H1 (cell line): ENCODE measurements around the gene PLCB2. TPM values are rescaled to one million over a fixed set of nuclear protein-coding genes. Genes with fewer than 3 reads are reported as not detected.

Experiments used
- CTCF ChIA-PET: fragments of 300-600 bp; sonication (Branson Sonifier 250); formaldehyde crosslinking; loops from one replicate; lab custom pipeline; 2021; ENCODE audit not compliant: partially characterized antibody; lab: Charles Lee
- POLR2A ChIA-PET: fragments of 300-600 bp; sonication (Branson Sonifier 250); formaldehyde crosslinking; loops from one replicate; lab custom pipeline; 2021; ENCODE audit warnings: inconsistent platforms; ENCODE audit not compliant: partially characterized antibody; lab: Charles Lee
- DNase-seq, 2 experiments: peaks; one replicate each; pipeline versions ENCODE4 v3.0.0 to v3.0.0-alpha.2; 2010 to 2022; ENCODE audit warnings: low spot score in 2 of 2, low read depth in 1 of 2, mixed read lengths in 1 of 2
- FAIRE-seq: peaks from 2 replicates; lab custom pipeline; 2011; peaks lifted over from hg19 to GRCh38; lab: Jason Lieb, UNC
- H2AFZ ChIP-seq: 2 replicates; pipeline ENCODE4 v1.8.1; 2012; ENCODE audit warnings: low read length, inconsistent platforms
- H2AK5ac ChIP-seq: 2 replicates; pipeline ENCODE4 v1.6.1; 2013; ENCODE audit warnings: low read depth, low read length
- H2BK120ac ChIP-seq: replicated peaks from 2 replicates; pipeline ENCODE3; 2013; ENCODE audit warnings: low read depth, low read length, inconsistent platforms
- H2BK12ac ChIP-seq: 2 replicates; pipeline ENCODE4 v1.6.1; 2013; ENCODE audit warnings: low read depth, low read length
- H2BK15ac ChIP-seq: 2 replicates; pipeline ENCODE4 v1.6.1; 2013; ENCODE audit warnings: low read length
- H2BK20ac ChIP-seq: 2 replicates; pipeline ENCODE4 v1.6.1; 2013; ENCODE audit warnings: low read length
- H2BK5ac ChIP-seq: 2 replicates; pipeline ENCODE4 v1.6.1; 2013; ENCODE audit warnings: low read depth, low read length
- H3K14ac ChIP-seq: 2 replicates; pipeline ENCODE4 v1.6.1; 2013; ENCODE audit warnings: inconsistent platforms; ENCODE audit not compliant: insufficient read length
- H3K18ac ChIP-seq: 2 replicates; pipeline ENCODE4 v1.6.1; 2013; ENCODE audit warnings: low read length; ENCODE audit errors: extremely low read depth
- H3K23ac ChIP-seq: 2 replicates; pipeline ENCODE4 v1.6.1; 2013; ENCODE audit warnings: inconsistent platforms; ENCODE audit not compliant: insufficient read length
- H3K23me2 ChIP-seq: 2 replicates; pipeline ENCODE4 v1.6.1; 2013; ENCODE audit warnings: low read depth, low read length
- H3K27ac ChIP-seq: 2 replicates; pipeline ENCODE4 v1.6.1; 2011; ENCODE audit warnings: low read depth, low read length, inconsistent platforms
- H3K27me3 ChIP-seq, 4 experiments: replicated peaks in 1 of 4; 1 replicate in 1 of 4; 2 replicates in 3 of 4; pipeline versions ENCODE4 v1.6.1 to v1.8.1; 2011 to 2013; ENCODE audit warnings: low read length in 3 of 4, mild to moderate bottlenecking in 3 of 4, inconsistent platforms in 2 of 4, mixed read lengths in 2 of 4, moderate library complexity in 1 of 4; ENCODE audit not compliant: control insufficient read depth in 3 of 4, insufficient read depth in 3 of 4; ENCODE audit errors: extremely low read depth in 1 of 4
- H3K36me3 ChIP-seq, 4 experiments: 2 replicates each; pipeline versions ENCODE4 v1.6.1 to v1.8.1; 2011 to 2013; ENCODE audit warnings: mild to moderate bottlenecking in 4 of 4, low read length in 3 of 4, moderate library complexity in 2 of 4, control low read depth in 1 of 4, inconsistent platforms in 1 of 4; ENCODE audit not compliant: insufficient read depth in 4 of 4, control insufficient read depth in 2 of 4
- H3K4ac ChIP-seq: replicated peaks from 2 replicates; pipeline ENCODE3; 2013; ENCODE audit warnings: low read length, low read depth, mixed read lengths, inconsistent platforms; ENCODE audit not compliant: insufficient read length
- H3K4me1 ChIP-seq, 4 experiments: replicated peaks in 1 of 4; 1 replicate in 1 of 4; 2 replicates in 3 of 4; pipeline versions ENCODE4 v1.6.1 to v1.8.1; 2011 to 2013; ENCODE audit warnings: low read length in 3 of 4, inconsistent platforms in 2 of 4, mixed read lengths in 1 of 4; ENCODE audit not compliant: insufficient read depth in 4 of 4, control insufficient read depth in 3 of 4
- H3K4me2 ChIP-seq, 2 experiments: 2 replicates each; pipeline versions ENCODE4 v1.6.1 to v1.8.1; 2011 to 2013; ENCODE audit warnings: low read depth in 2 of 2, low read length in 2 of 2, control low read depth in 1 of 2, inconsistent platforms in 1 of 2, mild to moderate bottlenecking in 1 of 2; ENCODE audit not compliant: insufficient read depth in 1 of 2
- H3K4me3 ChIP-seq, 4 experiments: fragments of 200-600, 300-600 bp in 1 of 4; sonication (generic), shearing (Covaris generic), sonication (Bioruptor Twin) in 1 of 4; 2 replicates each; pipeline versions ENCODE4 v1.5.1 to v1.8.1; 2011 to 2016; ENCODE audit warnings: low read length in 4 of 4, low read depth in 3 of 4, control low read depth in 2 of 4, inconsistent platforms in 2 of 4, mild to moderate bottlenecking in 2 of 4, mixed read lengths in 1 of 4, moderate library complexity in 1 of 4; ENCODE audit not compliant: insufficient read depth in 2 of 4; ENCODE audit errors: extremely low read depth in 1 of 4
- H3K56ac ChIP-seq: replicated peaks from 2 replicates; pipeline ENCODE3; 2013; ENCODE audit warnings: low read depth, mild to moderate bottlenecking, mixed read lengths, low read length, inconsistent platforms; ENCODE audit not compliant: insufficient read length
- H3K79me1 ChIP-seq: 2 replicates; pipeline ENCODE4 v1.6.1; 2013; ENCODE audit warnings: low read depth, low read length, control low read depth
- H3K79me2 ChIP-seq, 2 experiments: 2 replicates each; pipeline versions ENCODE4 v1.6.1 to v1.8.1; 2012 to 2013; ENCODE audit warnings: low read length in 2 of 2, mild to moderate bottlenecking in 2 of 2, inconsistent platforms in 1 of 2; ENCODE audit not compliant: insufficient read depth in 2 of 2, control insufficient read depth in 1 of 2
- H3K9ac ChIP-seq, 4 experiments: replicated peaks in 1 of 4; 1 replicate in 1 of 4; 2 replicates in 3 of 4; pipeline versions ENCODE4 v1.6.1 to v1.8.1; 2011 to 2013; ENCODE audit warnings: low read depth in 3 of 4, low read length in 3 of 4, control low read depth in 2 of 4, mild to moderate bottlenecking in 2 of 4, moderate library complexity in 2 of 4, inconsistent platforms in 1 of 4; ENCODE audit errors: extremely low read depth in 1 of 4
- H3K9me3 ChIP-seq, 2 experiments: 2 replicates each; pipeline versions ENCODE4 v1.6.1 to v1.8.1; 2012 to 2013; ENCODE audit warnings: mild to moderate bottlenecking in 2 of 2, moderate library complexity in 2 of 2, control low read depth in 1 of 2, inconsistent platforms in 1 of 2, low read depth in 1 of 2, low read length in 1 of 2, mixed read lengths in 1 of 2; ENCODE audit not compliant: insufficient read depth in 2 of 2
- H4K20me1 ChIP-seq, 2 experiments: replicated peaks in 1 of 2; 2 replicates each; pipeline versions ENCODE3 to v1.8.1; 2011 to 2013; ENCODE audit warnings: inconsistent platforms in 2 of 2, low read length in 2 of 2, mild to moderate bottlenecking in 1 of 2; ENCODE audit not compliant: insufficient read depth in 2 of 2, control insufficient read depth in 1 of 2
- H4K5ac ChIP-seq: 2 replicates; pipeline ENCODE4 v1.6.1; 2013; ENCODE audit warnings: low read length, low read depth, mixed read lengths, inconsistent platforms; ENCODE audit not compliant: insufficient read length
- H4K8ac ChIP-seq: 2 replicates; pipeline ENCODE4 v1.8.0; 2013; ENCODE audit warnings: mild to moderate bottlenecking, moderate library complexity, low read length, inconsistent platforms; ENCODE audit not compliant: insufficient read depth; ENCODE audit errors: extremely low read depth
- H4K91ac ChIP-seq: replicated peaks from 2 replicates; pipeline ENCODE3; 2013; ENCODE audit warnings: low read length, mixed read lengths, inconsistent platforms; ENCODE audit not compliant: insufficient read length
- CBX5 ChIP-seq: fragments of 300-800, 300-1000 bp; sonication (generic); IDR thresholded peaks from 2 replicates; pipeline ENCODE4 v1.7.1; 2016; ENCODE audit warnings: antibody characterized with exemption, low read length, low read depth
- CBX8 ChIP-seq: fragments of 300-800, 300-1000 bp; sonication (generic); IDR thresholded peaks from 2 replicates; pipeline ENCODE4 v1.7.1; 2016; ENCODE audit warnings: low read depth, low read length, borderline replicate concordance
- CTBP2 ChIP-seq: IDR thresholded peaks from 2 replicates; pipeline ENCODE4 v1.7.0; 2011; ENCODE audit warnings: borderline replicate concordance, mild to moderate bottlenecking, moderate library complexity, mixed read lengths, low read length; ENCODE audit not compliant: insufficient read depth, insufficient read length
- GTF2F1 ChIP-seq: IDR thresholded peaks from 2 replicates; pipeline ENCODE4 v1.6.1; 2012; ENCODE audit warnings: low read depth, low read length, improper control_type of control experiment, borderline replicate concordance
- JUND ChIP-seq: IDR thresholded peaks from 2 replicates; pipeline ENCODE4 v1.6.1; 2011; ENCODE audit warnings: mild to moderate bottlenecking, improper control_type of control experiment, low read length
- MAFK ChIP-seq: IDR thresholded peaks from 2 replicates; pipeline ENCODE4 v1.6.1; 2012; ENCODE audit warnings: low read depth, mild to moderate bottlenecking, improper control_type of control experiment, low read length
- SP2 ChIP-seq: IDR thresholded peaks from 2 replicates; pipeline ENCODE4 v1.6.1; 2012; ENCODE audit warnings: mild to moderate bottlenecking, low read length, inconsistent platforms
- SRF ChIP-seq: IDR thresholded peaks from 2 replicates; pipeline ENCODE4 v1.6.1; 2011; ENCODE audit warnings: mild to moderate bottlenecking, low read depth, low read length, moderate library complexity
- TAF7 ChIP-seq: optimal IDR thresholded peaks from 2 replicates; pipeline ENCODE3; 2011; ENCODE audit warnings: low read depth, mild to moderate bottlenecking, inconsistent platforms, low read length, moderate library complexity, borderline replicate concordance
- TCF12 ChIP-seq: IDR thresholded peaks from 2 replicates; pipeline ENCODE4 v1.6.1; 2011; ENCODE audit warnings: low read depth, mild to moderate bottlenecking, low read length
- WGBS, 2 experiments: shearing (Covaris generic) in 1 of 2; methylation state at CpG; one replicate each; pipeline versions ENCODE4 v1.1.6 to v1.1.7; 2013 to 2015; ENCODE audit warnings: low lambda C conversion rate in 2 of 2, mixed read lengths in 2 of 2, inconsistent platforms in 1 of 2, low coverage in 1 of 2, missing lambda C conversion rate in 1 of 2; ENCODE audit not compliant: insufficient replicate concordance in 2 of 2, insufficient coverage in 1 of 2, insufficient read length in 1 of 2; ENCODE audit errors: extremely low coverage in 1 of 2, missing lambda C conversion rate in 1 of 2; 5-methylcytosine and 5-hydroxymethylcytosine counted together
- polyA plus RNA-seq, 7 experiments: library from polyadenylated mRNA; depleted of rRNA in 3 of 7; stranded (reverse) in 5 of 7; unstranded in 2 of 7; fragments of >200 nt in 5 of 7; fragments of 200-250 nt in 2 of 7; gene quantifications; 1 replicate in 5 of 7; 2 replicates in 1 of 7; 4 replicates in 1 of 7; pipeline versions ENCODE4 v1.2.1 to v1.2.3, GENCODE V29; 2011 to 2013; ENCODE audit warnings: missing spikeins in 2 of 7, mixed read lengths in 2 of 7
- total RNA-seq: library from RNA; stranded (reverse); fragmentation: NEBNext Ultra II Directional; extraction: Animal tissue kit (Norgen Biotek cat#: 25700); gene quantifications from 2 replicates; pipeline ENCODE4 v1.2.1, GENCODE V29; 2021
- TF ChIP-seq, protein P1 (sequence below): IDR thresholded peaks from 2 replicates; pipeline ENCODE4 v1.6.1; 2011; ENCODE audit warnings: low read length, improper control_type of control experiment

PLCB2 gene
- total and polyA plus RNA-seq, 2 of the 8 experiments (the other 6 are each of a cell fraction or from before 2014, with no cell fraction given), result 7.2 to 8.4 TPM

DNA sequence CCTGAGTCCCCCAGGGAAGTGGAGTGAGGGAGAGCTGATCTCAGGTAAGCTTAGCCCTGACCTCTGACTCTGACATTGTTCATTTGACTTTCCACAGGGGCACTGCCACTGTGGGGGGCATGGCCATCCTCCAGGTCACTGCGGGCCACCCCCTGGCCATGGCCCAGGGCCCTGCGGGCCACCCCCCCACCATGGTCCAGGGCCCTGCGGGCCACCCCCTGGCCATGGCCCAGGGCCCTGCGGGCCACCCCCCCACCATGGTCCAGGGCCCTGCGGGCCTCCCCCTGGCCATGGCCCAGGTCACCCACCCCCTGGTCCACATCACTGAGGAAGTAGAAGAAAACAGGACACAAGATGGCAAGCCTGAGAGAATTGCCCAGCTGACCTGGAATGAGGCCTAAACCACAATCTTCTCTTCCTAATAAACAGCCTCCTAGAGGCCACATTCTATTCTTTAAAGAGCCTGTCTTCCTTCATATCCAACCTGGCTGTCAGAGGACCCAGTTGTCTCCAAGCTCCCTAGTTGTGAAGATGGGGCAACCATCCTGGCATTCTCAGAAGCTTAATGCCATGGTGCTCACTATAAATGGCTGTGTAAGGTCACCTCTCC, 48.3 kb upstream of the PLCB2 start:
- H3K18ac ChIP-seq, result no peak overlapping the region
- H4K5ac ChIP-seq, result no peak overlapping the region
- no peak overlapping the region for H2BK120ac ChIP-seq
- TF ChIP-seq CTBP2, result no peak
- no peak for TF ChIP-seq GTF2F1
- no peak for TF ChIP-seq CBX8
- no peak for TF ChIP-seq MAFK
- TF ChIP-seq TCF12, result no peak
- no peak for TF ChIP-seq SRF
- TF ChIP-seq JUND, result no peak
- no peak for TF ChIP-seq SP2
- no peak for TF ChIP-seq CBX5
- no peak for TF ChIP-seq TAF7
- TF ChIP-seq, protein P1, sequence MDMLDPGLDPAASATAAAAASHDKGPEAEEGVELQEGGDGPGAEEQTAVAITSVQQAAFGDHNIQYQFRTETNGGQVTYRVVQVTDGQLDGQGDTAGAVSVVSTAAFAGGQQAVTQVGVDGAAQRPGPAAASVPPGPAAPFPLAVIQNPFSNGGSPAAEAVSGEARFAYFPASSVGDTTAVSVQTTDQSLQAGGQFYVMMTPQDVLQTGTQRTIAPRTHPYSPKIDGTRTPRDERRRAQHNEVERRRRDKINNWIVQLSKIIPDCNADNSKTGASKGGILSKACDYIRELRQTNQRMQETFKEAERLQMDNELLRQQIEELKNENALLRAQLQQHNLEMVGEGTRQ, result no peak
- no peaks in the 10 kb centered on the region for H3K79me1 ChIP-seq
- CTCF ChIA-PET, result interaction anchor here (0.8 to 27.4 kb wide), 8 partner anchors 10 to 153 kb away, joined by 3 to 452 read pairs (median 4); partner anchors contain the start of gene CCDC9B
- no peak overlapping the region for H3K4ac ChIP-seq
- 82% methylated on average over 2 of the region's 5 CpGs; no CpG with 5 or more reads in 1 of the 2 experiments for WGBS, 2 experiments
- no peaks in the 10 kb centered on the region for H3K79me2 ChIP-seq
- no peak overlapping the region for H3K27ac ChIP-seq
- H3K27me3 ChIP-seq, result peaks cover 0 to 18% (median 8%) of the 10 kb centered on the region in 4 experiments; a peak in 3 of 7 replicates
- H2AFZ ChIP-seq, result no peak overlapping the region
- POLR2A ChIA-PET, result interaction anchor here (1.2 to 1.7 kb wide), 2 partner anchors 12 to 113 kb away, joined by 3 to 8 read pairs; no protein-coding TSS in a partner anchor
- no peak overlapping the region for H2BK15ac ChIP-seq
- FAIRE-seq, result no peak
- H2AK5ac ChIP-seq, result no peak overlapping the region
- peaks cover 0 to 2% of the 10 kb centered on the region in 2 experiments for H4K20me1 ChIP-seq
- H2BK12ac ChIP-seq, result no peak overlapping the region
- no peak overlapping the region for H3K14ac ChIP-seq
- H3K4me1 ChIP-seq, result peaks cover 11 to 27% (median 18%) of the 10 kb centered on the region in 4 experiments
- H3K9me3 ChIP-seq, result no peaks in the 10 kb centered on the region
- H3K56ac ChIP-seq, result no peak overlapping the region
- no peaks in the 10 kb centered on the region for H3K36me3 ChIP-seq
- H4K8ac ChIP-seq, result 0 out of 2 replicates have a peak overlapping the region, but pooled peaks have one; percentile 7
- no peak overlapping the region for H4K91ac ChIP-seq
- peaks cover 9% of the 10 kb centered on the region for H3K23me2 ChIP-seq
- no peak overlapping the region for H3K23ac ChIP-seq
- no peak overlapping the region for H3K9ac ChIP-seq
- no peak overlapping the region for H2BK20ac ChIP-seq
- H2BK5ac ChIP-seq, result no peak overlapping the region
- H3K4me3 ChIP-seq, result no peak overlapping the region
- H3K4me2 ChIP-seq, result no peak overlapping the region
- DNase-seq, result no peak
